ENCODE results near the gene ZKSCAN8. TPM values are rescaled to one million over a fixed set of nuclear protein-coding genes. Genes with fewer than 3 reads are reported as not detected.

ZKSCAN8 gene
- total RNA-seq, 1 donor from 2014 or later, result 21.4 TPM

- Mint-ChIP-seq H3K4me1 (ENCODE audit: low read depth) (peaks cover 7% of the 10 kb centered on the region), H3K27me3 (ENCODE audit: low read depth) (no peaks in the 10 kb centered on the region), H3K4me3 (ENCODE audit: unreplicated experiment) (no peak overlapping the region), H3K27ac (ENCODE audit: unreplicated experiment) (no peak overlapping the region), H3K36me3 (ENCODE audit: low read depth) (peaks cover 4% of the 10 kb centered on the region), H3K9me3 (ENCODE audit: low read depth) (no peaks in the 10 kb centered on the region)
- no peak for DNase-seq (ENCODE audit: low spot score)
- no peak for TF ChIP-seq CTCF (IDR thresholded peaks at IDR 0.05)
Measured at GRCh38 chr6:28167068-28167467, 25.4 kb downstream of the ZKSCAN8 start.

DNA sequence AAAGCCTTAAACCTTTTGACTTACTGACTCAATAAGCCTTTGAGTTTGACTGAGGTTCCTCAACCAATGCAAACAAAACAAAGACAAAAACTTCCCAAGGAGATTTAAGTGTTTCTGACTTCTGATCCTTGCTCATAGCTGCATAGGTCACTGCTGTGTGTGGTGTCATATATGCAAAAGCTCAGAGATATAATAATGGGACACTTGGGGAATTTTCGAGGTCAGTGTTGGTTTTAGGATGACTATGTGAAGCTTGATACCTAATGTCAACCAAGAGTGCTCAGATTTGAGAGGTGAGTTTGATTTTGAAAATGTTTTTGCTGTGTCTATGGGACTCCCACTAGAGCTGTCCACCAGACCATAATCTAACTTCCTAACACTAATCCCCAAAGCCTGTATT, 26.2 kb downstream of the ZKSCAN8 start:
- Mint-ChIP-seq H3K9me3 (ENCODE audit: low read depth) (no peaks in the 10 kb centered on the region), H3K4me1 (ENCODE audit: low read depth) (peaks cover 2% of the 10 kb centered on the region), H3K36me3 (ENCODE audit: low read depth) (peaks cover 4% of the 10 kb centered on the region), H3K27ac (ENCODE audit: unreplicated experiment) (no peak overlapping the region), H3K4me3 (ENCODE audit: unreplicated experiment) (no peak overlapping the region), H3K27me3 (ENCODE audit: low read depth) (no peaks in the 10 kb centered on the region)
- no peak for DNase-seq (ENCODE audit: low spot score)
- TF ChIP-seq CTCF (IDR thresholded peaks at IDR 0.05), result no peak

- no peak for DNase-seq (ENCODE audit: low spot score)
- Mint-ChIP-seq H3K9me3 (ENCODE audit: low read depth) (peaks cover 2% of the 10 kb centered on the region), H3K36me3 (ENCODE audit: low read depth) (peaks cover 4% of the 10 kb centered on the region), H3K4me1 (ENCODE audit: low read depth) (peaks cover 2% of the 10 kb centered on the region), H3K27ac (ENCODE audit: unreplicated experiment) (no peak overlapping the region), H3K4me3 (ENCODE audit: unreplicated experiment) (no peak overlapping the region), H3K27me3 (ENCODE audit: low read depth) (peaks cover 4% of the 10 kb centered on the region)
- no peak for TF ChIP-seq CTCF (IDR thresholded peaks at IDR 0.05)
Measured at GRCh38 chr6:28171271-28171670, 29.6 kb downstream of the ZKSCAN8 start.

DNA sequence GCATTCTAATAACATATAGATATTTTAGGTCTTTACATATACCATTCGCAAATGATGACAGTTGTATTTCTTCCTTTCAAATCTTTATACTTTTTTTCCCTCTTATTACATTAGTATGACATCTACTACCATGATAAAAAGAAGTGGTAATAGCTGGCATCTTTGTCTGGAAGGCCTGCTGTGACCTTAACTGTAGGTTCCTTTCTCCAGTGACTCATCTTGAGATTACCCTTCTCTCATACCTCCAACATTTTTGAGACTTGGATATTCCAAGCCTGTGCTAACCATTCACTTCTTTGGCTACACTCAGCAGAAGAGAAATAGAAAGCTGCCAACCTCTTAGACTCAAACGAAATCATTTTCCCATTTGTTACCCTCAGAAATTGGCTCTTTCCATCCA, 30.3 kb downstream of the ZKSCAN8 start:
- no peak overlapping the region for H3K4me3 Mint-ChIP-seq (ENCODE audit: unreplicated experiment)

DNA sequence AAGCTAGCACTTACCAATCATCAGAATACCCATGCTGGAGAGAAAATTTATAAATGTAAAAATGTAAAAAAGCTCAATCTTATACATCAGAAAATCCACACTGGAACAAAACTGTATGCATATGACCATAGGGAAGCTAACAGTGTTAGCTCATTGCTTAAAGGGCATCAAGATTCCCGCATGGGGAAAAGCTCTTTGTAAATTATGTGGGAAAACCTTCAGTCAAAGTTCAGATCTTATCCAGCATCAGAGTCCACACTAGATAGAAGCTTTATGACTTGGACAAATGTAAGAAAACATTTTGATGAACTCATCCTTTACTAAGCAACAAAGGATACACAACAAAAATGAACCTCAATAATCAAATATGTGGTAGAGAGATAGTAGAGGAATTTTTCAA, 34.7 kb downstream of the ZKSCAN8 start:
- DNase-seq (ENCODE audit: low spot score), result no peak
- Mint-ChIP-seq H3K36me3 (ENCODE audit: low read depth) (peaks cover 2% of the 10 kb centered on the region), H3K27me3 (ENCODE audit: low read depth) (peaks cover 9% of the 10 kb centered on the region), H3K9me3 (ENCODE audit: low read depth) (peaks cover 10% of the 10 kb centered on the region), H3K4me3 (ENCODE audit: unreplicated experiment) (no peak overlapping the region), H3K4me1 (ENCODE audit: low read depth) (no peaks in the 10 kb centered on the region), H3K27ac (ENCODE audit: unreplicated experiment) (no peak overlapping the region)
- TF ChIP-seq CTCF (IDR thresholded peaks at IDR 0.05), result no peak

More for the DNA sequence above, 30.3 kb downstream of the ZKSCAN8 start:
- TF ChIP-seq CTCF (IDR thresholded peaks at IDR 0.05), result no peak
- Mint-ChIP-seq H3K4me1 (ENCODE audit: low read depth) (peaks cover 1% of the 10 kb centered on the region), H3K9me3 (ENCODE audit: low read depth) (peaks cover 7% of the 10 kb centered on the region), H3K27me3 (ENCODE audit: low read depth) (peaks cover 4% of the 10 kb centered on the region), H3K36me3 (ENCODE audit: low read depth) (peaks cover 4% of the 10 kb centered on the region), H3K27ac (ENCODE audit: unreplicated experiment) (no peak overlapping the region)
- no peak for DNase-seq (ENCODE audit: low spot score)

Data from chondrocyte (in vitro differentiated cells).